Cardiac muscle cell (in vitro differentiated cells and primary cell): ENCODE measurements around the gene DNPEP. TPM values are rescaled to one million over a fixed set of nuclear protein-coding genes. Genes with fewer than 3 reads are reported as not detected.

ENCODE experiments used
- DNase-seq, 2 donors: peaks; one replicate each; pipeline versions ENCODE4 v3.0.0 to v3.0.0-alpha.2; 2010 to 2017; ENCODE audit warnings: low read depth in 1 of 2, low spot score in 1 of 2
- H3K27ac ChIP-seq: fragments of 200-600 bp; sonication (generic); 2 replicates; pipeline ENCODE4 v1.5.1; 2016
- H3K27me3 ChIP-seq: fragments of 200-600 bp; sonication (generic); 2 replicates; pipeline ENCODE4 v1.6.0; 2016; ENCODE audit warnings: control low read depth
- H3K36me3 ChIP-seq: fragments of 200-600 bp; sonication (generic); 2 replicates; pipeline ENCODE4 v1.5.1; 2016; ENCODE audit warnings: control low read depth
- H3K4me1 ChIP-seq: fragments of 200-600 bp; sonication (generic); 2 replicates; pipeline ENCODE4 v1.8.1; 2017; ENCODE audit warnings: low read depth, mild to moderate bottlenecking, mixed run types
- H3K4me3 ChIP-seq: fragments of 200-600 bp; sonication (generic); 2 replicates; pipeline ENCODE4 v1.5.1; 2016; ENCODE audit warnings: mild to moderate bottlenecking
- H3K9me3 ChIP-seq: fragments of 200-600 bp; sonication (generic); 2 replicates; pipeline ENCODE4 v1.5.1; 2017; ENCODE audit warnings: low read depth, mild to moderate bottlenecking, control low read depth
- CTCF ChIP-seq: IDR thresholded peaks from 2 replicates; pipeline ENCODE4 v1.5.1; 2012; ENCODE audit warnings: low read depth, mild to moderate bottlenecking, low read length
- polyA plus RNA-seq: library from polyadenylated mRNA; unstranded; fragments of >200 nt; fragmentation: Nextera tagmentation; extraction: Ambion mirVana; gene quantifications from 2 replicates; pipeline ENCODE4 v1.2.1, GENCODE V29; 2016
- total RNA-seq: library from RNA; depleted of rRNA; stranded (reverse); fragments of >200 nt; gene quantifications from 2 replicates; pipeline ENCODE4 v1.2.3, GENCODE V29; 2016

The DNPEP gene
- total and polyA plus RNA-seq, 2 experiments from 2014 or later, result 67.2 to 117 TPM

GRCh38 chr2:219434468-219434717 lies 46.7 kb upstream of the DNPEP start:
- H3K4me1 ChIP-seq, result peaks cover 53% of the 10 kb centered on the region
- no peaks in the 10 kb centered on the region for H3K9me3 ChIP-seq
- H3K27me3 ChIP-seq, result no peaks in the 10 kb centered on the region
- TF ChIP-seq CTCF, result no peak
- no peak for DNase-seq
- no peaks in the 10 kb centered on the region for H3K36me3 ChIP-seq
- H3K4me3 ChIP-seq, result peak overlapping the region; percentile 37
- H3K27ac ChIP-seq, result peak overlapping the region; percentile 85

- H3K27me3 ChIP-seq, result no peaks in the 10 kb centered on the region
- H3K9me3 ChIP-seq, result no peaks in the 10 kb centered on the region
- peaks cover 53% of the 10 kb centered on the region for H3K4me1 ChIP-seq
- peak overlapping the region; percentile 37 for H3K4me3 ChIP-seq
- H3K27ac ChIP-seq, result peak overlapping the region; percentile 85
- DNase-seq, result peak; percentile 73 to 77
- H3K36me3 ChIP-seq, result no peaks in the 10 kb centered on the region
- TF ChIP-seq CTCF, result peak; percentile 61
These were observed 46.2 kb upstream of the DNPEP start for GRCh38 chr2:219433666-219434467.

- no peaks in the 10 kb centered on the region for H3K27me3 ChIP-seq
- H3K9me3 ChIP-seq, result no peaks in the 10 kb centered on the region
- TF ChIP-seq CTCF, result peak; percentile 15
- H3K4me1 ChIP-seq, result peaks cover 30% of the 10 kb centered on the region
- no peak overlapping the region for H3K27ac ChIP-seq
- H3K36me3 ChIP-seq, result no peaks in the 10 kb centered on the region
- H3K4me3 ChIP-seq, result no peak overlapping the region
- DNase-seq, result peak; percentile 53 to 70
These were observed 43.2 kb upstream of the DNPEP start for GRCh38 chr2:219430633-219431615.

- peaks cover 22% of the 10 kb centered on the region for H3K4me1 ChIP-seq
- no peaks in the 10 kb centered on the region for H3K36me3 ChIP-seq
- no peak overlapping the region for H3K27ac ChIP-seq
- no peak for TF ChIP-seq CTCF
- H3K4me3 ChIP-seq, result no peak overlapping the region
- DNase-seq, result no peak
- no peaks in the 10 kb centered on the region for H3K27me3 ChIP-seq
- H3K9me3 ChIP-seq, result no peaks in the 10 kb centered on the region
These were observed 42.4 kb upstream of the DNPEP start for GRCh38 chr2:219429958-219430606.

GRCh38 chr2:219428469-219428868 lies 40.8 kb upstream of the DNPEP start:
- Histone ChIP-seq H3K4me3 (no peak overlapping the region), H3K36me3 (no peaks in the 10 kb centered on the region), H3K27ac (no peak overlapping the region), H3K4me1 (peaks cover 10% of the 10 kb centered on the region), H3K27me3 (no peaks in the 10 kb centered on the region), H3K9me3 (no peaks in the 10 kb centered on the region)
- no peak for DNase-seq
- no peak for TF ChIP-seq CTCF
